Muscle of leg (tissue), 11 donors: ENCODE results near the gene ARHGAP23. TPM values are rescaled to one million over a fixed set of nuclear protein-coding genes. Genes with fewer than 3 reads are reported as not detected.
"Not testable (repeated sequence)": the region's sequence is repeated elsewhere in the genome, so short reads cannot be mapped to it uniquely, and the experiment has no call there.

ENCODE experiments used
- DNase-seq: peaks from one replicate; pipeline ENCODE4 v3.0.0; 2013
- H3K27ac ChIP-seq: one replicate; pipeline ENCODE4 v1.5.1; 2013; ENCODE audit warnings: mild to moderate bottlenecking, low read length, control low read depth
- H3K27me3 ChIP-seq: one replicate; pipeline ENCODE4 v1.6.1; 2013; ENCODE audit warnings: low read length; ENCODE audit not compliant: control insufficient read depth, insufficient read depth
- H3K36me3 ChIP-seq: one replicate; pipeline ENCODE4 v1.6.1; 2013; ENCODE audit warnings: low read length; ENCODE audit not compliant: control insufficient read depth, insufficient read depth
- H3K4me1 ChIP-seq: one replicate; pipeline ENCODE4 v1.6.1; 2013; ENCODE audit warnings: low read length; ENCODE audit not compliant: control insufficient read depth, insufficient read depth
- H3K4me3 ChIP-seq: one replicate; pipeline ENCODE4 v1.5.1; 2013; ENCODE audit warnings: low read length, control low read depth
- H3K9me3 ChIP-seq: replicated peaks from 2 replicates; pipeline ENCODE4 v1.6.1; 2013; ENCODE audit warnings: low read depth, low read length; ENCODE audit not compliant: control insufficient read depth
- WGBS: methylation state at CpG from one replicate; pipeline ENCODE4 v1.1.5; 2013; ENCODE audit warnings: missing lambda C conversion rate; ENCODE audit not compliant: insufficient coverage; 5-methylcytosine and 5-hydroxymethylcytosine counted together
- polyA plus RNA-seq, 8 donors: library from polyadenylated mRNA; unstranded; fragments of 120-200 nt; gene quantifications; one replicate each; pipeline versions ENCODE4 v1.2.1 to v1.2.3, GENCODE V29; 2013; ENCODE audit warnings: inconsistent platforms in 1 of 8, low replicate concordance in 1 of 8; ENCODE audit not compliant: insufficient read length in 8 of 8, insufficient read depth in 1 of 8
- total RNA-seq: library from RNA; stranded (reverse); fragments of 120-200 nt; gene quantifications from one replicate; pipeline ENCODE4 v1.2.4, GENCODE V29; 2013

The ARHGAP23 gene
- total and polyA plus RNA-seq, 9 donors: 17.1 to 44.2 (median 35.8) TPM

- not testable (repeated sequence) for H3K9me3 ChIP-seq, H3K27ac ChIP-seq, H3K36me3 ChIP-seq, H3K4me3 ChIP-seq, H3K4me1 ChIP-seq, DNase-seq
- WGBS: no CpG with 5 or more reads among the region's 8 CpGs
- H3K27me3 ChIP-seq: peaks cover 15% of the 10 kb centered on the region
Observed at GRCh38 chr17:38526526-38526925, 98.3 kb downstream of the ARHGAP23 start.

GRCh38 chr17:38528141-38528540, 99.9 kb downstream of the ARHGAP23 start:
- WGBS: 8% methylated on average over 10 of the region's 10 CpGs
- not testable (repeated sequence) for DNase-seq, H3K9me3 ChIP-seq, H3K27ac ChIP-seq, H3K4me3 ChIP-seq, H3K4me1 ChIP-seq, H3K36me3 ChIP-seq
- peaks cover 18% of the 10 kb centered on the region for H3K27me3 ChIP-seq

GRCh38 chr17:38530856-38531255, 102.6 kb downstream of the ARHGAP23 start:
- not testable (repeated sequence) for H3K9me3 ChIP-seq, H3K27ac ChIP-seq, H3K4me1 ChIP-seq, H3K4me3 ChIP-seq, DNase-seq, H3K36me3 ChIP-seq
- WGBS: 58% methylated on average over 2 of the region's 11 CpGs
- peaks cover 28% of the 10 kb centered on the region for H3K27me3 ChIP-seq

- H3K36me3 ChIP-seq, H3K9me3 ChIP-seq, H3K4me3 ChIP-seq, H3K27ac ChIP-seq, H3K4me1 ChIP-seq, DNase-seq: not testable (repeated sequence)
- WGBS: 63% methylated on average over 9 of the region's 11 CpGs
- peaks cover 31% of the 10 kb centered on the region for H3K27me3 ChIP-seq
Observed at GRCh38 chr17:38531761-38532160, 103.5 kb downstream of the ARHGAP23 start.

- H3K4me3 ChIP-seq: no peak overlapping the region
- no peak for DNase-seq
- peaks cover 31% of the 10 kb centered on the region for H3K27me3 ChIP-seq
Observed at GRCh38 chr17:38532451-38532850, 104.2 kb downstream of the ARHGAP23 start.

GRCh38 chr17:38533241-38533640, 105.0 kb downstream of the ARHGAP23 start:
- peaks cover 26% of the 10 kb centered on the region for H3K27me3 ChIP-seq
- H3K4me3 ChIP-seq: no peak overlapping the region
- peaks cover 3% of the 10 kb centered on the region for H3K4me1 ChIP-seq
- no peak overlapping the region for H3K27ac ChIP-seq
- no peaks in the 10 kb centered on the region for H3K9me3 ChIP-seq
- no peaks in the 10 kb centered on the region for H3K36me3 ChIP-seq
- DNase-seq: no peak
- WGBS: 62% methylated on average over 6 of the region's 9 CpGs

More at GRCh38 chr17:38532451-38532850, 104.2 kb downstream of the ARHGAP23 start:
- Histone ChIP-seq H3K4me1 (peaks cover 3% of the 10 kb centered on the region), H3K27ac (no peak overlapping the region), H3K36me3 (no peaks in the 10 kb centered on the region), H3K9me3 (no peaks in the 10 kb centered on the region)
- WGBS: 76% methylated on average over 11 of the region's 16 CpGs

- no peak for DNase-seq
- peaks cover 21% of the 10 kb centered on the region for H3K27me3 ChIP-seq
- no peak overlapping the region for H3K4me3 ChIP-seq
- H3K9me3 ChIP-seq: no peaks in the 10 kb centered on the region
- WGBS: 31% methylated on average over 9 of the region's 13 CpGs
- peaks cover 3% of the 10 kb centered on the region for H3K4me1 ChIP-seq
- no peaks in the 10 kb centered on the region for H3K36me3 ChIP-seq
- no peak overlapping the region for H3K27ac ChIP-seq
Observed at GRCh38 chr17:38533866-38534497, 105.7 kb downstream of the ARHGAP23 start.

- Histone ChIP-seq H3K27me3 (peaks cover 21% of the 10 kb centered on the region), H3K4me1 (peaks cover 3% of the 10 kb centered on the region), H3K4me3 (no peak overlapping the region), H3K9me3 (no peaks in the 10 kb centered on the region), H3K36me3 (no peaks in the 10 kb centered on the region), H3K27ac (no peak overlapping the region)
- WGBS: 74% methylated on average over 6 of the region's 7 CpGs
- DNase-seq: no peak
Observed at GRCh38 chr17:38534498-38534885, 106.2 kb downstream of the ARHGAP23 start.

GRCh38 chr17:38535886-38536285, 107.6 kb downstream of the ARHGAP23 start:
- 50% methylated on average over 8 of the region's 8 CpGs for WGBS
- no peaks in the 10 kb centered on the region for H3K9me3 ChIP-seq
- H3K4me3 ChIP-seq: no peak overlapping the region
- H3K27ac ChIP-seq: no peak overlapping the region
- peaks cover 3% of the 10 kb centered on the region for H3K4me1 ChIP-seq
- no peaks in the 10 kb centered on the region for H3K36me3 ChIP-seq
- peaks cover 18% of the 10 kb centered on the region for H3K27me3 ChIP-seq
- no peak for DNase-seq

GRCh38 chr17:38536661-38537060, 108.4 kb downstream of the ARHGAP23 start:
- H3K9me3 ChIP-seq: no peaks in the 10 kb centered on the region
- H3K27me3 ChIP-seq: peaks cover 18% of the 10 kb centered on the region
- 40% methylated on average over 1 of the region's 4 CpGs for WGBS
- peaks cover 3% of the 10 kb centered on the region for H3K4me1 ChIP-seq
- no peaks in the 10 kb centered on the region for H3K36me3 ChIP-seq
- no peak overlapping the region for H3K4me3 ChIP-seq
- H3K27ac ChIP-seq: no peak overlapping the region
- no peak for DNase-seq

- Histone ChIP-seq H3K27me3 (peaks cover 17% of the 10 kb centered on the region), H3K9me3 (no peaks in the 10 kb centered on the region), H3K27ac (no peak overlapping the region), H3K4me1 (peaks cover 3% of the 10 kb centered on the region), H3K36me3 (no peaks in the 10 kb centered on the region), H3K4me3 (no peak overlapping the region)
- WGBS: 79% methylated on average over 5 of the region's 9 CpGs
- no peak for DNase-seq
Observed at GRCh38 chr17:38538906-38539305, 110.6 kb downstream of the ARHGAP23 start.
